Loucy (cell line): ENCODE data around the gene NEDD4L.

Source experiments
- H2AFZ ChIP-seq: fragments of 200-600 bp; sonication (generic); 2 replicates; pipeline ENCODE4 v1.6.0; 2016; ENCODE audit warnings: antibody characterized with exemption, mild to moderate bottlenecking, low read length, moderate library complexity
- H3F3A ChIP-seq: fragments of 200-600 bp; 2 replicates; pipeline ENCODE4 v1.6.0; 2016; ENCODE audit warnings: antibody characterized with exemption, low read depth, mild to moderate bottlenecking
- H3K27me3 ChIP-seq: fragments of 200-600 bp; sonication (generic); 2 replicates; pipeline ENCODE4 v1.6.1; 2014; ENCODE audit warnings: low read length, mild to moderate bottlenecking; ENCODE audit not compliant: insufficient read depth, poor library complexity, severe bottlenecking
- H3K36me3 ChIP-seq: fragments of 200-600 bp; sonication (generic); 2 replicates; pipeline ENCODE4 v1.6.1; 2016; ENCODE audit warnings: low read length; ENCODE audit not compliant: insufficient read depth
- H3K4me1 ChIP-seq: fragments of 200-600 bp; sonication (generic); 2 replicates; pipeline ENCODE4 v1.5.1; 2014; ENCODE audit warnings: low read length, mild to moderate bottlenecking; ENCODE audit not compliant: insufficient read depth, poor library complexity, severe bottlenecking
- H3K4me2 ChIP-seq: fragments of 200-600 bp; sonication (generic); 2 replicates; pipeline ENCODE4 v1.6.0; 2014; ENCODE audit warnings: antibody characterized with exemption, low read length, low read depth, mild to moderate bottlenecking; ENCODE audit not compliant: poor library complexity, severe bottlenecking
- H3K4me3 ChIP-seq: fragments of 200-600 bp; sonication (generic); 2 replicates; pipeline ENCODE4 v1.5.1; 2014; ENCODE audit warnings: low read length, mild to moderate bottlenecking, mixed read lengths; ENCODE audit not compliant: poor library complexity, severe bottlenecking
- H3K79me2 ChIP-seq: fragments of 200-600 bp; sonication (generic); 2 replicates; pipeline ENCODE4 v1.6.1; 2014; ENCODE audit warnings: low read length; ENCODE audit not compliant: insufficient read depth
- H3K9ac ChIP-seq: fragments of 200-600 bp; sonication (generic); 2 replicates; pipeline ENCODE4 v1.6.0; 2014; ENCODE audit warnings: mild to moderate bottlenecking, low read depth, low read length, moderate library complexity; ENCODE audit not compliant: poor library complexity, severe bottlenecking
- H3K9me2 ChIP-seq: fragments of 200-600 bp; sonication (generic); replicated peaks from 2 replicates; pipeline ENCODE4 v1.6.1; 2016; ENCODE audit warnings: low read depth, low read length, mixed read lengths
- H3K9me3 ChIP-seq: fragments of 200-600 bp; sonication (generic); 2 replicates; pipeline ENCODE4 v1.6.1; 2014; ENCODE audit warnings: mild to moderate bottlenecking, antibody characterized with exemption, low read length, low read depth; ENCODE audit not compliant: insufficient read depth
- H4K20me1 ChIP-seq: fragments of 200-600 bp; sonication (generic); 2 replicates; pipeline ENCODE4 v1.6.0; 2014; ENCODE audit warnings: antibody characterized with exemption, low read length, mild to moderate bottlenecking; ENCODE audit not compliant: insufficient read depth, poor library complexity, severe bottlenecking
- CTCF ChIP-seq: fragments of 200-600 bp; sonication (generic); conservative IDR thresholded peaks from 2 replicates; pipeline ENCODE4 v1.5.1; 2014; ENCODE audit warnings: mild to moderate bottlenecking, antibody characterized with exemption, low read length
- EZH2phosphoT487 ChIP-seq: fragments of 200-600 bp; IDR thresholded peaks from 2 replicates; pipeline ENCODE4 v1.6.1; 2018; ENCODE audit warnings: antibody characterized with exemption, mild to moderate bottlenecking, moderate library complexity, borderline replicate concordance

Gene NEDD4L

GRCh38 chr18:58100154-58100553, 56.1 kb downstream of the NEDD4L start:
- H3K4me2 ChIP-seq, result no peak overlapping the region
- no peak overlapping the region for H2AFZ ChIP-seq
- TF ChIP-seq CTCF, result no peak
- no peak for TF ChIP-seq EZH2phosphoT487
- H3K79me2 ChIP-seq, result peaks cover 4% of the 10 kb centered on the region; the same call in 1 of the 2 replicates
- no peaks in the 10 kb centered on the region for H3K27me3 ChIP-seq
- no peaks in the 10 kb centered on the region for H3K9me2 ChIP-seq
- H3K4me3 ChIP-seq, result no peak overlapping the region
- H3K9ac ChIP-seq, result no peak overlapping the region
- no peaks in the 10 kb centered on the region for H3K9me3 ChIP-seq
- no peaks in the 10 kb centered on the region for H3F3A ChIP-seq
- H3K36me3 ChIP-seq, result no peaks in the 10 kb centered on the region
- no peaks in the 10 kb centered on the region for H4K20me1 ChIP-seq
- peaks cover 16% of the 10 kb centered on the region for H3K4me1 ChIP-seq

GRCh38 chr18:58101291-58101794, 57.3 kb downstream of the NEDD4L start:
- H4K20me1 ChIP-seq, result no peaks in the 10 kb centered on the region
- no peaks in the 10 kb centered on the region for H3F3A ChIP-seq
- no peak overlapping the region for H3K4me2 ChIP-seq
- no peak overlapping the region for H2AFZ ChIP-seq
- peaks cover 4% of the 10 kb centered on the region; the same call in 1 of the 2 replicates for H3K79me2 ChIP-seq
- no peak overlapping the region for H3K9ac ChIP-seq
- TF ChIP-seq CTCF (no peak), EZH2phosphoT487 (no peak)
- H3K27me3 ChIP-seq, result no peaks in the 10 kb centered on the region
- no peaks in the 10 kb centered on the region for H3K36me3 ChIP-seq
- no peaks in the 10 kb centered on the region for H3K9me2 ChIP-seq
- no peak overlapping the region for H3K4me3 ChIP-seq
- peaks cover 18% of the 10 kb centered on the region for H3K4me1 ChIP-seq
- H3K9me3 ChIP-seq, result no peaks in the 10 kb centered on the region

- Histone ChIP-seq H3K4me2 (no peak overlapping the region), H4K20me1 (no peaks in the 10 kb centered on the region), H3K4me3 (no peak overlapping the region), H3K9ac (no peak overlapping the region), H3F3A (no peaks in the 10 kb centered on the region), H3K9me3 (no peaks in the 10 kb centered on the region), H3K27me3 (no peaks in the 10 kb centered on the region), H3K79me2 (peaks cover 4% of the 10 kb centered on the region; the same call in 1 of the 2 replicates), H3K4me1 (peaks cover 17% of the 10 kb centered on the region), H3K36me3 (no peaks in the 10 kb centered on the region), H3K9me2 (no peaks in the 10 kb centered on the region), H2AFZ (no peak overlapping the region)
- no peak for TF ChIP-seq EZH2phosphoT487
- TF ChIP-seq CTCF, result no peak
Observed at GRCh38 chr18:58102018-58102417, 58.0 kb downstream of the NEDD4L start.
